ENCODE results near the gene CHRD. TPM values are rescaled to one million over a fixed set of nuclear protein-coding genes. Genes with fewer than 3 reads are reported as not detected.

Gene CHRD
- total RNA-seq, 2 donors from 2014 or later: 7.0 to 13.4 TPM

DNA sequence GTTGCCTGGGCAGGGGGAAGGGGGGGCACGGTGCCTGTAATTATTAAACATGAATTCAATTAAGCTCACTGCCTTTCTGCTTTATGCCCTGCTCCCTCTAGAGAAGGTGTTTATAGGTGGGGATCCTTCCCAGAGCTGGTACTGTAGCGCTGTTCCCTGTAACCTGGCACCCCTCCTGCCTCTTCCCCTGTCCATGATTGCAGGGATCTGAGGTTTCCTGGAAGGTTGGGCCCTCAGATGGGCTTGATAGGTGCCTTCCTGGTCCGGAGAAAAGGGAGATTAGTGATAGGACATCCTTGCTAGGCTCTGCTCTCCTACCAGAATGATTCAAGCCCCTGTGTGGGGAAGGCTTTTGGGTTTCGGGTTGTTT is 44.6 kb upstream of the CHRD start:
- Histone ChIP-seq H3K27me3 (no peaks in the 10 kb centered on the region), H3K9me3 (no peaks in the 10 kb centered on the region), H3K36me3 (peaks cover 53% of the 10 kb centered on the region), H3K4me3 (peak overlapping the region in 1 of 2 donors; percentile 84), H3K27ac (peak overlapping the region; percentile 98 to 99), H3K4me1 (peaks cover 0 to 59% of the 10 kb centered on the region in 2 donors)
- TF ChIP-seq, protein P1, sequence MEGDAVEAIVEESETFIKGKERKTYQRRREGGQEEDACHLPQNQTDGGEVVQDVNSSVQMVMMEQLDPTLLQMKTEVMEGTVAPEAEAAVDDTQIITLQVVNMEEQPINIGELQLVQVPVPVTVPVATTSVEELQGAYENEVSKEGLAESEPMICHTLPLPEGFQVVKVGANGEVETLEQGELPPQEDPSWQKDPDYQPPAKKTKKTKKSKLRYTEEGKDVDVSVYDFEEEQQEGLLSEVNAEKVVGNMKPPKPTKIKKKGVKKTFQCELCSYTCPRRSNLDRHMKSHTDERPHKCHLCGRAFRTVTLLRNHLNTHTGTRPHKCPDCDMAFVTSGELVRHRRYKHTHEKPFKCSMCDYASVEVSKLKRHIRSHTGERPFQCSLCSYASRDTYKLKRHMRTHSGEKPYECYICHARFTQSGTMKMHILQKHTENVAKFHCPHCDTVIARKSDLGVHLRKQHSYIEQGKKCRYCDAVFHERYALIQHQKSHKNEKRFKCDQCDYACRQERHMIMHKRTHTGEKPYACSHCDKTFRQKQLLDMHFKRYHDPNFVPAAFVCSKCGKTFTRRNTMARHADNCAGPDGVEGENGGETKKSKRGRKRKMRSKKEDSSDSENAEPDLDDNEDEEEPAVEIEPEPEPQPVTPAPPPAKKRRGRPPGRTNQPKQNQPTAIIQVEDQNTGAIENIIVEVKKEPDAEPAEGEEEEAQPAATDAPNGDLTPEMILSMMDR (IDR thresholded peaks at IDR 0.05): no peak
- DNase-seq (ENCODE audit: low spot score): no peak

DNA sequence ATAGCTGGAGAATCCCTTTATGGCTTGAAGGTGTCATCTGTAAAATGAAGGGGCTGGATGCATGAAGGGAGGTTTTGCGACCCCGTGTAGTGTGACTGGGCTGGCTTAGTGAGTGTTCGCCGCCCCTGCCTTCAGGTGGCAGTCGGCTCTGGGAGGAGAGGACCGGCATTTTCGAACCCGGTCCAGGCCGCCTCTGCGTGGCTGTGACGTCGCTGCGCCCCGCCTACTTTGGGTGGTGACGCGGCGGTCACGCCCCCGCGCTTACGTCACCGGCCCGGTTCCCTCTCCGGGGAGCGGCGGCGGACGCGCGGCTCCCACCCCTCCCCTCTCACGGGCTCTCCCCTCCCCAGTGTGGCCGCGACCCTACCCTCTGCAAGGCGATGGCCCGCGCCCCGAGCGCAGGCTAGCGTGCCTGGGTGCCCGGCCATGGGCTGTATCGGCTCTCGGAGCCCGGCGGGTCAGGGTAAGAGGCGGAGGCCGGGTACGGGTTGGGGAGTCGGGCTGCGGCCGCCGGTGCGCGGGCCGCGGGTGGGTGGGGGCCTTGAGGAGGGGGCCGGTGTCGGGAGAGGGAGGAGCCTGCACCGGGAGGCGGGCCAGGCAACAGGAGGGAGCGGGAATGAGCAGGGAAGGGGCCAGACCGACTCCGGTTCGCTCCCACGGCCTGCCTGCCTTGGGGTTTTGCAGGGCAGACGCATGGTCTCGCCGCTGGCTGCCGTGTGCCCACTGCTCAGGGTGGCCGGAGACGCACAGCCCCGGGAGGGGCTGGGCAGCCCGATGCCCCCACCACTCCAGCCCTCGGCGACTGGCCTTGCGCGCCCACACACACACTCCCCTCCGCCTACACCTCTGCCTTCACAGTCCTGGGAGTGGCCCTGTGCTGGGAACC is 44.0 kb upstream of the CHRD start:
- H3K4me3 ChIP-seq: peak overlapping the region; percentile 84 to 90
- H3K36me3 ChIP-seq: peaks cover 47% of the 10 kb centered on the region
- no peaks in the 10 kb centered on the region for H3K27me3 ChIP-seq
- TF ChIP-seq, protein P1 (IDR thresholded peaks at IDR 0.05): no peak
- peaks cover 0 to 59% of the 10 kb centered on the region in 2 donors for H3K4me1 ChIP-seq
- peak overlapping the region; percentile 98 to 99 for H3K27ac ChIP-seq
- no peaks in the 10 kb centered on the region for H3K9me3 ChIP-seq
- peak; percentile 86 for DNase-seq (ENCODE audit: low spot score)

DNA sequence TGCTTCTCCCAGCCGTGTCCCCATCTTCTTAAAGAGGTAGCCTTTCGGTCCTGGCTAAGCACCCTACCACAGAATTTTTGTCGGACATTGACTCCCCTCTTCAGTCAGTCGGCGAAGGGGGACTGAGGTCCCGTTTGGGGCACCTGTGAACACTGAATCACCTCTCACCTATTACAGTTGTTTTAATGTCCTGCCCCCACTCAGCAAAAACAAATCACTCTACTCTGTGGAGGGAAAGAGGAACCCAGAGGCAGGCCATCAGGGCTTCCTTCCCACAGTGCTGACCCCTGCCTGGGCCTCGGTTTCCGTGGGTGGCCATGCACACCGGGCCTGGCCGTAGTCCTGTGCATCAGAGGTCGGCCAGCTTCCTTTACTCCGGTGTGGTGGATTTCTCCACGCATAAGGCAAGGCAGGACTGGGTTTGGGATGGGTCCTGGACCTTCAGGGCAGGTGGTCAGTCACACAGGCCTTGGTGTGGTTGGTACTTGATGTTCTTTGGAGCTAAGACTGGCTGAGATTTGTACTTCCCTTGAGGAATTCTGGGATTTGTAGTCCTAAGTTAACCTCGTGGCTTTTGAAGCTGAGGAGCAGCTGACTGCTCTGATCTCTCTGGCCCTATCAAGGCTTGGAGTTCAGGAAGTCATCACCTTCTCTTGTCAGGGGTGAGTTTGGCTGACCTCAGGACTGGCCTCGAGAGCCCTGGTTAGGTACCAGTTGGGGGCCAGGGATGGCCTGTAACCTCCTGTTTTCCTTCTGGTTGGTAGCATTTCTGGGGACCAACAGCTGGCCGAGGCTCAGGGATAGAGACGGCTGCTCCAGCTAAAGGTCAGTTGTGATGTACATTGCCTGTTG is 43.1 kb upstream of the CHRD start:
- peaks cover 0 to 54% of the 10 kb centered on the region in 2 donors for H3K4me1 ChIP-seq
- TF ChIP-seq, protein P1 (IDR thresholded peaks at IDR 0.05): no peak
- peak overlapping the region; percentile 98 to 99 for H3K27ac ChIP-seq
- peaks cover 43% of the 10 kb centered on the region for H3K36me3 ChIP-seq
- peak overlapping the region; percentile 84 to 90 for H3K4me3 ChIP-seq
- no peaks in the 10 kb centered on the region for H3K9me3 ChIP-seq
- no peaks in the 10 kb centered on the region for H3K27me3 ChIP-seq
- DNase-seq (ENCODE audit: low spot score): peak; percentile 70

DNA sequence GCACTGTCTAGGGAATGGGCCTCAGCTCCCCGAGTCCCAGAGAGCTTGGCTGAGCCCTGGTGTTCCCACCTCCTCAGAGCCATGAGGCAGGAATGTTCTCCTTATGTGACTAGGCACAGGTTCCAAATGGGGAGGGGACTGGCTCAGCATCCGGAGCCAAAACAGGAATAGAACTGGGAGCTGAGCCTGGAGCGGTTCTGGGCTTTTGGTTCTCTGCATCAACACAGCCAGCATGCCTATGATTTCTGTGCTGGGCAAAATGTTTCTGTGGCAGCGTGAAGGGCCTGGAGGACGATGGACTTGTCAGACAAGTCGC is 42.5 kb upstream of the CHRD start, which contains the start of gene FAM131A:
FAM131A (plus strand) TSS at position 202 of the 316 bp plus-strand sequence; CDS start at position 233, 31 bp downstream.
- H3K27ac ChIP-seq: peak within 1 kb of the TSS; percentile 98 to 99
- no peaks in the 10 kb centered on the region for H3K9me3 ChIP-seq
- no peaks in the 10 kb centered on the region for H3K27me3 ChIP-seq
- TF ChIP-seq, protein P1 (IDR thresholded peaks at IDR 0.05): no peak
- H3K4me1 ChIP-seq: peaks cover 0 to 50% of the 10 kb centered on the region in 2 donors
- peak within 1 kb of the TSS; percentile 84 to 90 for H3K4me3 ChIP-seq
- DNase-seq (ENCODE audit: low spot score): peak; percentile 87
- peaks cover 43% of the 10 kb centered on the region for H3K36me3 ChIP-seq

DNA sequence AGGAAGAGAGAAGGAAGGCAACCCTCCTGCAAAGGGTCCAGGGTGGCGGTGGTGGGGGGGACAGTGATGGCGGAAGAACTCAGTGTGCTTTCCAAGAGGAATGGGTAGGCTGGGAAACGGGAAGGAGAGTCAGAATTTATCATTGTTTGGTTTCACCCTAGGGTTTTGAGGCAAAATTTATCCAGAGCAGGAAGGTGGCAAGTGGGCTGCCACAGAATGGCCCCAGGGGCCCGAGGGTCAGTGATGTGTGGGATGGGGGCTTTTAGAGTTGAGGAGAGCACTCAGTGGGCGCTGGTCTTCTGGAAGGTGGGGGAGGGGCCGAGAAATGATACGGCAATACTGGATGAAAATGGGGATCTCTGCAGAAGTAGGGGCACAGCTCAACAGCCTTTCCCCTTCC is 41.9 kb upstream of the CHRD start:
- peaks cover 43% of the 10 kb centered on the region for H3K36me3 ChIP-seq
- peaks cover 0 to 48% of the 10 kb centered on the region in 2 donors for H3K4me1 ChIP-seq
- peak overlapping the region; percentile 14 to 38 for H3K4me3 ChIP-seq
- TF ChIP-seq, protein P1 (IDR thresholded peaks at IDR 0.05): no peak
- H3K27ac ChIP-seq: peak overlapping the region; percentile 98 to 99
- H3K9me3 ChIP-seq: no peaks in the 10 kb centered on the region
- H3K27me3 ChIP-seq: no peaks in the 10 kb centered on the region
- no peak for DNase-seq (ENCODE audit: low spot score)
